ENCODE data around the gene RHBDF2.
A peak's percentile ranks its signal among the peaks of the same experiment; 100 is the strongest.

GRCh38 chr17:76539631-76540271, 38.5 kb upstream of the RHBDF2 start, which contains the start of gene PRCD:
- TF ChIP-seq CTCF (optimal IDR thresholded peaks at IDR 0.05 in 1 of 3, IDR thresholded peaks at IDR 0.05 in 1 of 3, conservative IDR thresholded peaks at IDR 0.05 in 1 of 3; ENCODE audit: extremely low read depth in 1 of 3, insufficient read depth in 2 of 3, low read length in 3 of 3) (peak in 1 of 3 experiments; percentile 11), EZH2 (IDR thresholded peaks at IDR 0.05; ENCODE audit: low read length) (no peak)

All from keratinocyte (primary cell).